Pancreas (tissue), 10 donors: ENCODE measurements around the gene KLF1. TPM values are rescaled to one million over a fixed set of nuclear protein-coding genes. Genes with fewer than 3 reads are reported as not detected.

Experiments
- ATAC-seq, 4 donors: fragments of 200-7000 bp; cut with Tn5 transposase; one replicate each; pipeline versions ENCODE4 v1.8.0 to v1.9.1; 2020; ENCODE audit warnings: mild to moderate bottlenecking in 4 of 4, moderate library complexity in 4 of 4
- DNase-seq, 6 donors: peaks; one replicate each; pipeline ENCODE4 v3.0.0-alpha.2; 2020
- FAIRE-seq: peaks from 2 replicates; lab custom pipeline; 2012; peaks lifted over from hg19 to GRCh38; lab: Jason Lieb, UNC
- H3K27ac ChIP-seq, 4 donors: fragments of 200-600 bp; sonication (generic); 1 replicate in 3 of 4; 2 replicates in 1 of 4; pipeline versions ENCODE4 v1.5.0 to v1.8.0; 2020
- H3K27me3 ChIP-seq, 4 donors: fragments of 200-600 bp; one replicate each; pipeline ENCODE4 v1.8.0; 2021
- H3K36me3 ChIP-seq, 3 donors: fragments of 200-600 bp; sonication (generic) in 1 of 3; one replicate each; pipeline versions ENCODE4 v1.5.0 to v1.8.0; 2020 to 2021
- H3K4me1 ChIP-seq, 3 donors: fragments of 200-600 bp; one replicate each; pipeline ENCODE4 v1.8.0; 2021
- H3K4me3 ChIP-seq, 4 donors: fragments of 200-600 bp; sonication (generic) in 2 of 4; one replicate each; pipeline versions ENCODE4 v1.5.0 to v1.8.0; 2020 to 2021
- H3K9me3 ChIP-seq, 4 donors: fragments of 200-600 bp; one replicate each; pipeline ENCODE4 v1.8.0; 2021
- WGBS, 2 donors: extraction: QIAGEN DNeasy Blood & Tissue Kit; methylation state at CpG; one replicate each; pipeline ENCODE4 v1.1.7; 2013; 5-methylcytosine and 5-hydroxymethylcytosine counted together
- intact Hi-C, 3 donors: fragments of 100-400 bp; cut with DNase I; formaldehyde crosslinking; loops; one replicate each; pipeline versions ENCODE4 v1.11.1 to v1.14.2; 2022
- polyA plus RNA-seq, 2 donors: library from polyadenylated mRNA; stranded (reverse); fragments of 200-250 nt; gene quantifications; one replicate each; pipeline ENCODE4 v1.2.3, GENCODE V29; 2013
- total RNA-seq, 6 donors: library from RNA; stranded (reverse); fragmentation: NEBNext Ultra II Directional in 4 of 6; extraction: Animal tissue kit (Norgen Biotek cat#: 25700) in 4 of 6; gene quantifications; one replicate each; pipeline versions ENCODE4 v1.2.1 to v1.2.4, GENCODE V29; 2021 to 2023
- TF ChIP-seq, protein P1 (sequence below), 4 donors: fragments of 200-600 bp; sonication (generic) in 3 of 4; IDR thresholded peaks; one replicate each; pipeline versions ENCODE4 v1.5.0 to v1.8.0; 2021; ENCODE audit warnings: antibody characterized with exemption in 4 of 4
- donor health status: healthy with polysubstance abuse.
- donor health status: DM: no; HTN: no; CAD: no; lungs with moderate emphysema.
- donor health status: DM: no; HTN: no; CAD: no.
- donor health status: control.
- donor health status: control.
- donor health status: Bipolar disorder and iron deficiency.
- donor health status: DM: yes; HTN: yes; CAD: no.
- donor health status: DM: no; HTN: no; CAD: no.
- donor health status: DM: no; HTN: no; CAD: no.
- donor health status: DM: yes; HTN: yes; CAD: no.

KLF1 gene
- total and polyA plus RNA-seq, 8 donors = 0.12 to 0.22 TPM; not detected in 6

GRCh38 chr19:12873891-12874745, 12.9 kb downstream of the KLF1 start:
- Histone ChIP-seq H3K36me3 (peaks cover 0 to 8% (median 0%) of the 10 kb centered on the region in 3 donors), H3K9me3 (no peaks in the 10 kb centered on the region), H3K4me3 (peak overlapping the region in 1 of 4 donors; percentile 32), H3K4me1 (no peaks in the 10 kb centered on the region), H3K27ac (no peak overlapping the region), H3K27me3 (no peaks in the 10 kb centered on the region)
- ATAC-seq = no peak
- intact Hi-C loops = no loop called here
- TF ChIP-seq, protein P1, sequence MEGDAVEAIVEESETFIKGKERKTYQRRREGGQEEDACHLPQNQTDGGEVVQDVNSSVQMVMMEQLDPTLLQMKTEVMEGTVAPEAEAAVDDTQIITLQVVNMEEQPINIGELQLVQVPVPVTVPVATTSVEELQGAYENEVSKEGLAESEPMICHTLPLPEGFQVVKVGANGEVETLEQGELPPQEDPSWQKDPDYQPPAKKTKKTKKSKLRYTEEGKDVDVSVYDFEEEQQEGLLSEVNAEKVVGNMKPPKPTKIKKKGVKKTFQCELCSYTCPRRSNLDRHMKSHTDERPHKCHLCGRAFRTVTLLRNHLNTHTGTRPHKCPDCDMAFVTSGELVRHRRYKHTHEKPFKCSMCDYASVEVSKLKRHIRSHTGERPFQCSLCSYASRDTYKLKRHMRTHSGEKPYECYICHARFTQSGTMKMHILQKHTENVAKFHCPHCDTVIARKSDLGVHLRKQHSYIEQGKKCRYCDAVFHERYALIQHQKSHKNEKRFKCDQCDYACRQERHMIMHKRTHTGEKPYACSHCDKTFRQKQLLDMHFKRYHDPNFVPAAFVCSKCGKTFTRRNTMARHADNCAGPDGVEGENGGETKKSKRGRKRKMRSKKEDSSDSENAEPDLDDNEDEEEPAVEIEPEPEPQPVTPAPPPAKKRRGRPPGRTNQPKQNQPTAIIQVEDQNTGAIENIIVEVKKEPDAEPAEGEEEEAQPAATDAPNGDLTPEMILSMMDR (IDR thresholded peaks at IDR 0.05) = no peak
- WGBS, 2 donors = 77 to 90% methylated on average over 81 to 86 of the region's 86 CpGs
- DNase-seq = no peak
- FAIRE-seq = no peak

DNA sequence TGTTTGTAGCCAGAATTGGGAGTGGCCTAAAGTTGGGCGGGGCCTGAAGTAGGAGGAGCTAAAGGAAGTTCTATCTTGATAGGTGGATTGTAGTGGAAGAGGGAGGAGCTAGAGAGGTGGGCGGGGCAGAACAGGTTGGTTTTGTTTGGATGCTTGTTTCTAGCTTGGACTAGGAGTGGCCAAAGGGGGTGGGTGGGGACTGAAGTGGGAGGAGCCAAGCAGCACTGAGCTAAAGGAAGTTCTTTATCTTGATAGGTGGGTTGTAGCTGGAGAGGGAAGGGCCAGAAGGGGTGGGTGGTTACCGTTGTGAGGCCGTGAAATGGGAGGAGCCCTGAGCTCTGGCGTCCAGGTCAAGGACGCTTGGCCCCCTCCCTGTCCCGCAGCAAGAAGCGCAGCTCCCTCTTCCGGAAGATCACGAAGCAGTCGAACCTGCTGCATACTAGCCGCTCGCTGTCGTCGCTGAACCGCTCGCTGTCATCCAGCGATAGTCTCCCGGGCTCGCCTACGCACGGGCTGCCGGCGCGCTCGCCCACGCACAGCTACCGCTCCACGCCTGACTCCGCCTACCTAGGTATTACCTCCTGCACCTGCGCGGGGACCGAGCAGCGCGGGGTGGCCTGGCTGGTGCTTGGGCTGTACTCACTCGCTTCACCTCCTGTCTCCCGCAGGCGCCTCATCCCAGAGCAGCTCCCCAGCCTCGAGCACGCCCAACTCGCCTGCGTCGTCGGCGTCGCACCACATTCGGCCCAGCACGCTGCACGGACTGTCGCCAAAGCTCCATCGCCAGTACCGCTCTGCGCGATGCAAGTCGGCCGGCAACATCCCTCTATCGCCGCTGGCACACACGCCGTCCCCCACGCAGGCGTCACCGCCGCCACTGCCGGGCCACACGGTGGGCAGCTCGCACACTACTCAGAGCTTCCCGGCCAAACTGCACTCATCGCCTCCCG, 13.8 kb downstream of the KLF1 start:
- peak; percentile 62 to 88 (median 80) for ATAC-seq
- Histone ChIP-seq H3K4me1 (no peaks in the 10 kb centered on the region), H3K27me3 (no peaks in the 10 kb centered on the region), H3K36me3 (peaks cover 0 to 5% (median 0%) of the 10 kb centered on the region in 3 donors), H3K9me3 (no peaks in the 10 kb centered on the region), H3K4me3 (peak overlapping the region in 1 of 4 donors; percentile 32), H3K27ac (no peak overlapping the region)
- TF ChIP-seq, protein P1 (IDR thresholded peaks at IDR 0.05) = no peak
- DNase-seq = peak in 4 of 6 donors; percentile 51 to 79 (median 66)
- WGBS, 2 donors = 41 to 61% methylated on average over 69 to 70 of the region's 70 CpGs
- intact Hi-C loops = no loop called here
- FAIRE-seq = no peak

DNA sequence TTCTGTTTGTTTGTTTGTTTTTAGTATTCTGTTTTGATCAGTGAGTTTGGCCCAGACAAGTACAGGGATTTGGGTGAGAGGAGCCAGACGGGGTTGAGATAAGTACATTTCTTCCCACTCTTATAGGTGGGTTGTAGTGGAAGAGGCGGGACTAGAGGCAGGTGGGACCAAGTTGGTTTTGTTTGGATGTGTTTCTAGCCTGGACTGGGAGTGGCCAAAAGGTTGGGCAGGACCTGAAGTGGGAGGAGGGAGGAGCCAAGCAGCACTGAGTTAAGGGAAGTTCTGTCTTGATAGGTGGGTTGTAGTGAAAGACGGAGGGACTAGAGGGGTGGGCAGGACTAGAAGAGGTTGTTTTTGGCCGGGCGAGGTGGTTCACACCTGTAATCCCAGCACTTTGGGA, 14.7 kb downstream of the KLF1 start:
- no peak overlapping the region for H3K27ac ChIP-seq
- DNase-seq = no peak
- WGBS, 2 donors = 79 to 90% methylated on average over 5 of the region's 5 CpGs
- no peak for ATAC-seq
- TF ChIP-seq, protein P1 (IDR thresholded peaks at IDR 0.05) = no peak
- no peak overlapping the region for H3K4me3 ChIP-seq
- intact Hi-C loops = no loop called here
- FAIRE-seq = no peak
- no peaks in the 10 kb centered on the region for H3K4me1 ChIP-seq
- H3K36me3 ChIP-seq = peaks cover 0 to under 1% (median 0%) of the 10 kb centered on the region in 3 donors
- no peaks in the 10 kb centered on the region for H3K9me3 ChIP-seq
- H3K27me3 ChIP-seq = no peaks in the 10 kb centered on the region

DNA sequence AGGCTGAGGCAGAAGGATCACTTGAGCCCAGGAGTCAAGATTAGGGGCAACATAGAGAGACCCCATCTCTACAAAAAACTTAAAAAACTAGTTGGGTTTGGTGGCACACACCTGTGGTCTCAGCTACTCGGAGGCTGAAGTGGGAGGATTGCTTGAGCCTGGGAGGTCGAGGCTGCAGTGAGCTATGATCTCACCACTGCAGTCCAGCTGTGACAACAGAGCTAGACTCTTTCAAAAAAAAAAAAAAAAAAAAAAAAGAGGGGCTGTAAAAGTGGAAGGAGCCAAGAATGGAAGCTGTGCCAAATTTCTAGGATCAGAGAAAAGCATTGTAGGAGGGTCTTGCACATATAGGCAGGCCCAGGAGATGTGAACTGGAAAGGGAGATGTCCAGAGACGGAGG, 15.3 kb downstream of the KLF1 start:
- intact Hi-C loops = no loop called here
- no peaks in the 10 kb centered on the region for H3K4me1 ChIP-seq
- ATAC-seq (no peak), FAIRE-seq (no peak), DNase-seq (no peak)
- TF ChIP-seq, protein P1 (IDR thresholded peaks at IDR 0.05) = no peak
- no peaks in the 10 kb centered on the region for H3K27me3 ChIP-seq
- H3K27ac ChIP-seq = no peak overlapping the region
- no peaks in the 10 kb centered on the region for H3K36me3 ChIP-seq
- H3K9me3 ChIP-seq = no peaks in the 10 kb centered on the region
- H3K4me3 ChIP-seq = no peak overlapping the region
- 65 to 90% methylated on average over 3 of the region's 3 CpGs for WGBS, 2 donors
